H1 (cell line): Measurements from ENCODE around the gene ARL14EPL. TPM values are rescaled to one million over a fixed set of nuclear protein-coding genes. Genes with fewer than 3 reads are reported as not detected.

Source experiments
- CTCF ChIA-PET: fragments of 300-600 bp; sonication (Branson Sonifier 250); formaldehyde crosslinking; loops from one replicate; lab custom pipeline; 2021; ENCODE audit not compliant: partially characterized antibody; lab: Charles Lee
- POLR2A ChIA-PET: fragments of 300-600 bp; sonication (Branson Sonifier 250); formaldehyde crosslinking; loops from one replicate; lab custom pipeline; 2021; ENCODE audit warnings: inconsistent platforms; ENCODE audit not compliant: partially characterized antibody; lab: Charles Lee
- DNase-seq, 2 experiments: peaks; one replicate each; pipeline versions ENCODE4 v3.0.0 to v3.0.0-alpha.2; 2010 to 2022; ENCODE audit warnings: low spot score in 2 of 2, low read depth in 1 of 2, mixed read lengths in 1 of 2
- FAIRE-seq: peaks from 2 replicates; lab custom pipeline; 2011; peaks lifted over from hg19 to GRCh38; lab: Jason Lieb, UNC
- H2AFZ ChIP-seq: 2 replicates; pipeline ENCODE4 v1.8.1; 2012; ENCODE audit warnings: low read length, inconsistent platforms
- H2AK5ac ChIP-seq: 2 replicates; pipeline ENCODE4 v1.6.1; 2013; ENCODE audit warnings: low read depth, low read length
- H2BK120ac ChIP-seq: replicated peaks from 2 replicates; pipeline ENCODE3; 2013; ENCODE audit warnings: low read depth, low read length, inconsistent platforms
- H2BK12ac ChIP-seq: 2 replicates; pipeline ENCODE4 v1.6.1; 2013; ENCODE audit warnings: low read depth, low read length
- H2BK15ac ChIP-seq: 2 replicates; pipeline ENCODE4 v1.6.1; 2013; ENCODE audit warnings: low read length
- H2BK20ac ChIP-seq: 2 replicates; pipeline ENCODE4 v1.6.1; 2013; ENCODE audit warnings: low read length
- H2BK5ac ChIP-seq: 2 replicates; pipeline ENCODE4 v1.6.1; 2013; ENCODE audit warnings: low read depth, low read length
- H3K14ac ChIP-seq: 2 replicates; pipeline ENCODE4 v1.6.1; 2013; ENCODE audit warnings: inconsistent platforms; ENCODE audit not compliant: insufficient read length
- H3K18ac ChIP-seq: 2 replicates; pipeline ENCODE4 v1.6.1; 2013; ENCODE audit warnings: low read length; ENCODE audit errors: extremely low read depth
- H3K23ac ChIP-seq: 2 replicates; pipeline ENCODE4 v1.6.1; 2013; ENCODE audit warnings: inconsistent platforms; ENCODE audit not compliant: insufficient read length
- H3K23me2 ChIP-seq: 2 replicates; pipeline ENCODE4 v1.6.1; 2013; ENCODE audit warnings: low read depth, low read length
- H3K27ac ChIP-seq: 2 replicates; pipeline ENCODE4 v1.6.1; 2011; ENCODE audit warnings: low read depth, low read length, inconsistent platforms
- H3K27me3 ChIP-seq, 4 experiments: replicated peaks in 1 of 4; 1 replicate in 1 of 4; 2 replicates in 3 of 4; pipeline versions ENCODE4 v1.6.1 to v1.8.1; 2011 to 2013; ENCODE audit warnings: low read length in 3 of 4, mild to moderate bottlenecking in 3 of 4, inconsistent platforms in 2 of 4, mixed read lengths in 2 of 4, moderate library complexity in 1 of 4; ENCODE audit not compliant: control insufficient read depth in 3 of 4, insufficient read depth in 3 of 4; ENCODE audit errors: extremely low read depth in 1 of 4
- H3K36me3 ChIP-seq, 4 experiments: 2 replicates each; pipeline versions ENCODE4 v1.6.1 to v1.8.1; 2011 to 2013; ENCODE audit warnings: mild to moderate bottlenecking in 4 of 4, low read length in 3 of 4, moderate library complexity in 2 of 4, control low read depth in 1 of 4, inconsistent platforms in 1 of 4; ENCODE audit not compliant: insufficient read depth in 4 of 4, control insufficient read depth in 2 of 4
- H3K4ac ChIP-seq: replicated peaks from 2 replicates; pipeline ENCODE3; 2013; ENCODE audit warnings: low read length, low read depth, mixed read lengths, inconsistent platforms; ENCODE audit not compliant: insufficient read length
- H3K4me1 ChIP-seq, 4 experiments: replicated peaks in 1 of 4; 1 replicate in 1 of 4; 2 replicates in 3 of 4; pipeline versions ENCODE4 v1.6.1 to v1.8.1; 2011 to 2013; ENCODE audit warnings: low read length in 3 of 4, inconsistent platforms in 2 of 4, mixed read lengths in 1 of 4; ENCODE audit not compliant: insufficient read depth in 4 of 4, control insufficient read depth in 3 of 4
- H3K4me2 ChIP-seq, 2 experiments: 2 replicates each; pipeline versions ENCODE4 v1.6.1 to v1.8.1; 2011 to 2013; ENCODE audit warnings: low read depth in 2 of 2, low read length in 2 of 2, control low read depth in 1 of 2, inconsistent platforms in 1 of 2, mild to moderate bottlenecking in 1 of 2; ENCODE audit not compliant: insufficient read depth in 1 of 2
- H3K4me3 ChIP-seq, 4 experiments: fragments of 200-600, 300-600 bp in 1 of 4; sonication (generic), shearing (Covaris generic), sonication (Bioruptor Twin) in 1 of 4; 2 replicates each; pipeline versions ENCODE4 v1.5.1 to v1.8.1; 2011 to 2016; ENCODE audit warnings: low read length in 4 of 4, low read depth in 3 of 4, control low read depth in 2 of 4, inconsistent platforms in 2 of 4, mild to moderate bottlenecking in 2 of 4, mixed read lengths in 1 of 4, moderate library complexity in 1 of 4; ENCODE audit not compliant: insufficient read depth in 2 of 4; ENCODE audit errors: extremely low read depth in 1 of 4
- H3K56ac ChIP-seq: replicated peaks from 2 replicates; pipeline ENCODE3; 2013; ENCODE audit warnings: low read depth, mild to moderate bottlenecking, mixed read lengths, low read length, inconsistent platforms; ENCODE audit not compliant: insufficient read length
- H3K79me1 ChIP-seq: 2 replicates; pipeline ENCODE4 v1.6.1; 2013; ENCODE audit warnings: low read depth, low read length, control low read depth
- H3K79me2 ChIP-seq, 2 experiments: 2 replicates each; pipeline versions ENCODE4 v1.6.1 to v1.8.1; 2012 to 2013; ENCODE audit warnings: low read length in 2 of 2, mild to moderate bottlenecking in 2 of 2, inconsistent platforms in 1 of 2; ENCODE audit not compliant: insufficient read depth in 2 of 2, control insufficient read depth in 1 of 2
- H3K9ac ChIP-seq, 4 experiments: replicated peaks in 1 of 4; 1 replicate in 1 of 4; 2 replicates in 3 of 4; pipeline versions ENCODE4 v1.6.1 to v1.8.1; 2011 to 2013; ENCODE audit warnings: low read depth in 3 of 4, low read length in 3 of 4, control low read depth in 2 of 4, mild to moderate bottlenecking in 2 of 4, moderate library complexity in 2 of 4, inconsistent platforms in 1 of 4; ENCODE audit errors: extremely low read depth in 1 of 4
- H3K9me3 ChIP-seq, 2 experiments: 2 replicates each; pipeline versions ENCODE4 v1.6.1 to v1.8.1; 2012 to 2013; ENCODE audit warnings: mild to moderate bottlenecking in 2 of 2, moderate library complexity in 2 of 2, control low read depth in 1 of 2, inconsistent platforms in 1 of 2, low read depth in 1 of 2, low read length in 1 of 2, mixed read lengths in 1 of 2; ENCODE audit not compliant: insufficient read depth in 2 of 2
- H4K20me1 ChIP-seq, 2 experiments: replicated peaks in 1 of 2; 2 replicates each; pipeline versions ENCODE3 to v1.8.1; 2011 to 2013; ENCODE audit warnings: inconsistent platforms in 2 of 2, low read length in 2 of 2, mild to moderate bottlenecking in 1 of 2; ENCODE audit not compliant: insufficient read depth in 2 of 2, control insufficient read depth in 1 of 2
- H4K5ac ChIP-seq: 2 replicates; pipeline ENCODE4 v1.6.1; 2013; ENCODE audit warnings: low read length, low read depth, mixed read lengths, inconsistent platforms; ENCODE audit not compliant: insufficient read length
- H4K8ac ChIP-seq: 2 replicates; pipeline ENCODE4 v1.8.0; 2013; ENCODE audit warnings: mild to moderate bottlenecking, moderate library complexity, low read length, inconsistent platforms; ENCODE audit not compliant: insufficient read depth; ENCODE audit errors: extremely low read depth
- H4K91ac ChIP-seq: replicated peaks from 2 replicates; pipeline ENCODE3; 2013; ENCODE audit warnings: low read length, mixed read lengths, inconsistent platforms; ENCODE audit not compliant: insufficient read length
- CHD1 ChIP-seq: IDR thresholded peaks from 2 replicates; pipeline ENCODE4 v1.6.1; 2012; ENCODE audit warnings: low read depth, low read length, improper control_type of control experiment
- CTCF ChIP-seq, 3 experiments: IDR thresholded peaks; 1 replicate in 2 of 3; 2 replicates in 1 of 3; pipeline versions ENCODE4 v1.5.1 to v1.6.1; 2011; ENCODE audit warnings: low read length in 3 of 3, mild to moderate bottlenecking in 3 of 3, inconsistent platforms in 2 of 3, low read depth in 1 of 3, moderate library complexity in 1 of 3; ENCODE audit not compliant: insufficient read depth in 1 of 3; ENCODE audit errors: control extremely low read depth in 1 of 3
- HDAC6 ChIP-seq: IDR thresholded peaks from one replicate; pipeline ENCODE4 v1.7.1; 2012; ENCODE audit warnings: low read depth, mild to moderate bottlenecking, inconsistent platforms, low read length, moderate library complexity
- KDM4A ChIP-seq: IDR thresholded peaks from one replicate; pipeline ENCODE4 v1.7.1; 2012; ENCODE audit warnings: low read depth, mild to moderate bottlenecking, moderate library complexity, low read length, inconsistent platforms; ENCODE audit not compliant: severe bottlenecking
- SP2 ChIP-seq: IDR thresholded peaks from 2 replicates; pipeline ENCODE4 v1.6.1; 2012; ENCODE audit warnings: mild to moderate bottlenecking, low read length, inconsistent platforms
- TAF1 ChIP-seq: IDR thresholded peaks from 2 replicates; pipeline ENCODE4 v1.6.1; 2011; ENCODE audit warnings: mild to moderate bottlenecking, low read depth, low read length
- TCF12 ChIP-seq: IDR thresholded peaks from 2 replicates; pipeline ENCODE4 v1.6.1; 2011; ENCODE audit warnings: low read depth, mild to moderate bottlenecking, low read length
- WGBS, 2 experiments: shearing (Covaris generic) in 1 of 2; methylation state at CpG; one replicate each; pipeline versions ENCODE4 v1.1.6 to v1.1.7; 2013 to 2015; ENCODE audit warnings: low lambda C conversion rate in 2 of 2, mixed read lengths in 2 of 2, inconsistent platforms in 1 of 2, low coverage in 1 of 2, missing lambda C conversion rate in 1 of 2; ENCODE audit not compliant: insufficient replicate concordance in 2 of 2, insufficient coverage in 1 of 2, insufficient read length in 1 of 2; ENCODE audit errors: extremely low coverage in 1 of 2, missing lambda C conversion rate in 1 of 2; 5-methylcytosine and 5-hydroxymethylcytosine counted together
- polyA plus RNA-seq, 7 experiments: library from polyadenylated mRNA; depleted of rRNA in 3 of 7; stranded (reverse) in 5 of 7; unstranded in 2 of 7; fragments of >200 nt in 5 of 7; fragments of 200-250 nt in 2 of 7; gene quantifications; 1 replicate in 5 of 7; 2 replicates in 1 of 7; 4 replicates in 1 of 7; pipeline versions ENCODE4 v1.2.1 to v1.2.3, GENCODE V29; 2011 to 2013; ENCODE audit warnings: missing spikeins in 2 of 7, mixed read lengths in 2 of 7
- total RNA-seq: library from RNA; stranded (reverse); fragmentation: NEBNext Ultra II Directional; extraction: Animal tissue kit (Norgen Biotek cat#: 25700); gene quantifications from 2 replicates; pipeline ENCODE4 v1.2.1, GENCODE V29; 2021
- TF ChIP-seq, protein P1 (sequence below): IDR thresholded peaks from 2 replicates; pipeline ENCODE4 v1.6.1; 2011; ENCODE audit warnings: low read length, improper control_type of control experiment

ARL14EPL gene
- total and polyA plus RNA-seq, 2 of the 8 experiments (the other 6 are each of a cell fraction or from before 2014, with no cell fraction given): not detected

DNA sequence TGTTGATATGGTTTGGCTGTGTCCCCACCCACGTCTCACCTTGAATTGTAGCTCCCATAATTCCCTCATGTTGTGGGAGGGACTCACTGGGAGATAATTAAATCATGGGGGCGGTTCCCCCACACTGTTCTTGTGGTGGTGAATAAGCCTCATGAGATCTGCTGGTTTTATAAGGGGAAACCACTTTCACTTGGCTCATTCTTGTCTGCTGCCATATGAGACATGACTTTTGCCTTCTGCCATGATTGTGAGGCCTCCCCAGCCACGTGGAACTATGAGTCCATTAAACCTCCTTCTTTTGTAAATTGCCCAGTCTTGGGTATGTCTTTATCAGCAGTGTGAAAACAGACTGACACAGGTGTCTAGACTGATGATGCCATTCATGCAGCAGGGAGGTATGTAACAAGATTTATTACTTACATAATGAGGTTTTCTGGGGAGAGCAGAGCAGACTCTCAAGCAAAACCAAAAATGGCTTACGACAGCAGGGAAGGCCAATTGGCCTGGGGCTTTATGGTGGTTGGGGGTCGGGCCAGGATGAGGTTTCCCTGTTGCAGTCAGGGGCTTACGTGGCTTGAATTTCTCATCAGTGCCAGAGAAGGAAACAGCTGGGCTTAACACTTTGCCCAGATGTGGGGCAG is 43.0 kb downstream of the ARL14EPL start:
- POLR2A ChIA-PET: interaction anchor here (1.7 kb wide), 1 partner anchor 10 kb away, joined by 10 read pairs; the partner anchor contains the start of gene COMMD10
- H4K20me1 ChIP-seq: no peaks in the 10 kb centered on the region
- no peak for DNase-seq
- H3K9ac ChIP-seq: no peak overlapping the region
- H2BK120ac ChIP-seq: no peak overlapping the region
- H2BK20ac ChIP-seq: no peak overlapping the region
- FAIRE-seq: no peak
- no peak overlapping the region for H3K23ac ChIP-seq
- no peak overlapping the region for H3K14ac ChIP-seq
- H2BK12ac ChIP-seq: no peak overlapping the region
- no peak overlapping the region for H3K27ac ChIP-seq
- no peak overlapping the region for H3K4ac ChIP-seq
- peaks cover 0 to 1% (median 0%) of the 10 kb centered on the region in 4 experiments; a peak in 1 of 7 replicates for H3K27me3 ChIP-seq
- no peaks in the 10 kb centered on the region for H3K79me2 ChIP-seq
- no peaks in the 10 kb centered on the region for H3K23me2 ChIP-seq
- no peak overlapping the region for H3K18ac ChIP-seq
- no peak overlapping the region for H4K91ac ChIP-seq
- H2BK15ac ChIP-seq: no peak overlapping the region
- no peaks in the 10 kb centered on the region for H3K79me1 ChIP-seq
- no peak overlapping the region for H4K5ac ChIP-seq
- H3K4me2 ChIP-seq: no peak overlapping the region
- no peak overlapping the region for H3K56ac ChIP-seq
- no peak overlapping the region for H4K8ac ChIP-seq
- no peak overlapping the region for H3K4me3 ChIP-seq
- H3K4me1 ChIP-seq: no peaks in the 10 kb centered on the region
- no peak overlapping the region for H2AK5ac ChIP-seq
- no peaks in the 10 kb centered on the region for H3K36me3 ChIP-seq
- CTCF ChIA-PET: interaction anchor here (0.6 kb wide), 1 partner anchor 14 kb away, joined by 3 read pairs; no protein-coding TSS in a partner anchor
- H2AFZ ChIP-seq: no peak overlapping the region
- WGBS, 2 experiments: 88% methylated on average over 6 of the region's 6 CpGs; no CpG with 5 or more reads in 1 of the 2 experiments
- H3K9me3 ChIP-seq: no peaks in the 10 kb centered on the region
- H2BK5ac ChIP-seq: no peak overlapping the region
- no peak for TF ChIP-seq CHD1
- TF ChIP-seq HDAC6: no peak
- TF ChIP-seq, protein P1, sequence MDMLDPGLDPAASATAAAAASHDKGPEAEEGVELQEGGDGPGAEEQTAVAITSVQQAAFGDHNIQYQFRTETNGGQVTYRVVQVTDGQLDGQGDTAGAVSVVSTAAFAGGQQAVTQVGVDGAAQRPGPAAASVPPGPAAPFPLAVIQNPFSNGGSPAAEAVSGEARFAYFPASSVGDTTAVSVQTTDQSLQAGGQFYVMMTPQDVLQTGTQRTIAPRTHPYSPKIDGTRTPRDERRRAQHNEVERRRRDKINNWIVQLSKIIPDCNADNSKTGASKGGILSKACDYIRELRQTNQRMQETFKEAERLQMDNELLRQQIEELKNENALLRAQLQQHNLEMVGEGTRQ: no peak
- TF ChIP-seq KDM4A: no peak
- no peak for TF ChIP-seq SP2
- TF ChIP-seq CTCF (IDR thresholded peaks at IDR 0.05; ENCODE audit: control extremely low read depth in 1 of 3, insufficient read depth in 1 of 3, low read depth in 1 of 3, low read length in 3 of 3): no peak
- TF ChIP-seq TCF12: no peak
- TF ChIP-seq TAF1: no peak
